Measurements from ENCODE around the gene LIX1L.

GRCh38 chr1:145892486-145893087 lies 65.2 kb downstream of the LIX1L start:
- TF ChIP-seq POLR2AphosphoS5 (IDR thresholded peaks at IDR 0.05) (no peak), EP300 (IDR thresholded peaks at IDR 0.05) (no peak)
